Left kidney (tissue), 2 donors: Measurements from ENCODE around the gene SOCS1. TPM values are rescaled to one million over a fixed set of nuclear protein-coding genes. Genes with fewer than 3 reads are reported as not detected.
"Not testable (repeated sequence)": the region's sequence is repeated elsewhere in the genome, so short reads cannot be mapped to it uniquely, and the experiment has no call there.

Experiments used
- DNase-seq: peaks from one replicate; pipeline ENCODE4 v3.0.0-alpha.2; 2013
- polyA plus RNA-seq: library from polyadenylated mRNA; unstranded; fragments of 120-200 nt; gene quantifications from one replicate; pipeline ENCODE4 v1.2.1, GENCODE V29; 2013; ENCODE audit not compliant: insufficient read length

SOCS1 gene
- polyA plus RNA-seq, 1 donor = 4.0 TPM

- not testable (repeated sequence) for DNase-seq
These were observed 33.7 kb upstream of the SOCS1 start for GRCh38 chr16:11289696-11290095.

GRCh38 chr16:11289202-11289601, 33.2 kb upstream of the SOCS1 start:
- DNase-seq = no peak

- no peak for DNase-seq
These were observed 29.8 kb upstream of the SOCS1 start for GRCh38 chr16:11285842-11286241.

- no peak for DNase-seq
These were observed 27.8 kb upstream of the SOCS1 start for GRCh38 chr16:11283820-11284248.

GRCh38 chr16:11280616-11281522, 24.9 kb upstream of the SOCS1 start, which contains the start of gene PRM1:
Gene PRM1 (minus strand): TSS chr16:11281330. CDS start chr16:11281238, 92 bp downstream.
- DNase-seq = no peak

DNA sequence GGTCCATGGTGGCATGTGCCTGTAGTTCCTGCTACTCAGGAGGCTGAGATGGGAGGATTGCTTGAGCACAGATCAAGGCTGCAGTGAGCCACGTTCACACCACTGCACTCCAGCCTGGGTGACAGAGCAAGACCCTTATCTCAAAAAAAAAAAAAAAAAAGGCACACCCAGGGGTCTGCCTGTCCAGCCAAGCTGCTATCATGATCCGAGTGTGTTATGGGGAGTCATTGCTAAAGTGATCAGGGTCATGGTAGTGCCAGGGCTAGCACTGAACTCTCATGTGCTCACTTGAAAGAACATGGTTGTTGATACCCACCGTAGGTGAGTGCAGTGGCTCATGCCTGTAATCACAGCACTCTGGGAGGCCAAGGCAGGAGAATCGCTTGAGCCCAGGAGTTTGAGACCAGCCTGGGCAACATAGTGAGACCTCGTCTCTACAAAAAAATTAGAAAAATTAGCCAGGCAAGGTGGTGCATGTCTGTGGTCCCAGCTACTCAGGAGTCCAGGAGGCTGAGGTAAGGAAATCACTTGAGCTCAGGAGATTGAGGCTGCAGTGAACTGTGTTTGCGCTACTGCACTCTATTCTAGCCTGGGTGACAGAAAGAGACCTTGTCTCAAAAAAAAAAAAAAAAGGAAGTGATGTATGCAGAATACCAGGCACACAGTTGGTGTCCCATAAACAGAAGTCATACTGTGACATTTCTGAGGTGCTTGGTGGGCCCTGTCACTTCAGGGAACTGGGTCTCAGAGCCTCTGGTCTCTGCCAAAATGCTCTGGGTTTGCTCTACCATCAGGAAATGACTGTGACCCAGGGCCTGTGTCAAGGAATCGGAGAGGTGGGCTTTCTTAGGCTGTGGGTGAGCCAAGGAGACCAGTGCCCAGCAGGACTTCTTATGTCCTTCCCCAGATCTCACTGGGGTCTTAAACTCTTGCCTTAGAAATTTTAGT, 23.0 kb upstream of the SOCS1 start:
- no peak for DNase-seq

- DNase-seq = no peak
These were observed 21.8 kb upstream of the SOCS1 start for GRCh38 chr16:11277607-11278337.

DNA sequence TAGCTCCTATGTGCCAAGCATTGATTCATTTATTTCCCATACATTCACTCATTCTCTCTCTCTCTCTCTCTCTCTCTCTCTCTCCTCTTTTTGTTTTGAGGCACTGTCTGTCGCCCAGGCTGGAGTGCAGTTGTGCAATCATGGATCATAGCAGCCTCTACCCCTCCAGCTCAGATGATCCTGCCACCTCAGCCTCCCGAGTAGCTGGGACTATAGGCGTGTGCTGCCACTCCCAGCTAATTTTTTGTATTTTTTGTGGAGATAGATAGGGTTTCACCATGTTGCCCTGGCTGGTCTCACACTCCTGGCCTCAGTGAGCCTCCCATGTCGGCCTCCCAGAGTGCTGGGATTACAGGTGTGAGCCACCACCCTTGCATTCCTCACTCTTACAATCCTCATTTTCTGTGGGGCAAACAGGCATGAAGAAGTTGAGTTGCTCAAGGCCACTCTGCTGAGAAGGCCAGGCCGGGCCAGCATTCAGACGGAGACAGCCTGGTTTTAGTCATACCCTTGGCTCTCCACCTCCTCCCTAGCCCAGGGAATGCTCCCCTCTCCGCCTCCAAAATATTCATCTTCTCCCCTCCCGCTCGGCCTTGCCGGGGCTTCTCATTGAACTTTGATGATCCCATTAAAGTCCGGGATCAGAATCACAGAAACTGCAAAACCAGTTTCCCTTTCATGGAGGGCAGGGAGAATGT, 21.0 kb upstream of the SOCS1 start:
- no peak for DNase-seq

DNA sequence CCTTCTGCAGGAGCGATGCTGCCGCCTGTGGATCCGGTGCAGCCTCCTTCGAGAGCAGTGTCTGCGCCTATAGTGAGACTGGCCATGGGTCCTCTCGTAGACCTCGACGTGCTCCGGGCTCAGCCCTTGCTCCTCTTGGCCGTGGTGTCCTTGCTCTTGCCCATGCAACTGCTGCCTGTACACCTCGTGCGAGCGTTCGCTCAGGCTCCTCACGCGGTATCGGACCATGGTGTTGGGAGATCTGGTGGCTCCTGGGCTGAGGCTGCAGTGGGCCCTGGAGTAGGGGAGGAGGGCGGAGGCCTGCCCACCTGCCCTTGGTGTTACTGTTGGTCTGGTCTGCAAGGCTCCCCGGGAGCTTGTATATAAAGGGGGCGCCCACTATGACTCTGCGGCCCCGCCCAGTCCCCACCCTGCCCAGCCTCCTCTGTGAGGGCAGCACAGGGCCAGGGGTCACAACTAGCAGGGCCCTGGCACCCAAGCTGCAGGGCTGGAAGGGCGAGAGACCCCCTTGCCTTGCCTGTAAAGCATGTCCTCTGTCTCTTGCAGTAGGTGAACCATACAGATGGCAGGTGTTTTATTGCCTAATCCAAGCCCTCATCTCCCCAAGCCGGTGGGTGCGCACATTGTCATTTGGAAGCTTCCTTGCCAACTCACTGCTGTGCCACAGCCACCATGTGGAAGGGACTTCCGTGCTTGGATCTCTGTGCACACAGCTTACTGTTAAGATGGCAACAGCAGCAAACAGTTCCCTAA, 20.3 kb upstream of the SOCS1 start, which contains the start of gene PRM2:
Gene PRM2 (minus strand): TSS at position 338 of the 753 bp plus-strand sequence. CDS start 110 bp downstream, at position 228.
- no peak for DNase-seq

- no peak for DNase-seq
These were observed 19.0 kb upstream of the SOCS1 start for GRCh38 chr16:11274964-11275363.

DNA sequence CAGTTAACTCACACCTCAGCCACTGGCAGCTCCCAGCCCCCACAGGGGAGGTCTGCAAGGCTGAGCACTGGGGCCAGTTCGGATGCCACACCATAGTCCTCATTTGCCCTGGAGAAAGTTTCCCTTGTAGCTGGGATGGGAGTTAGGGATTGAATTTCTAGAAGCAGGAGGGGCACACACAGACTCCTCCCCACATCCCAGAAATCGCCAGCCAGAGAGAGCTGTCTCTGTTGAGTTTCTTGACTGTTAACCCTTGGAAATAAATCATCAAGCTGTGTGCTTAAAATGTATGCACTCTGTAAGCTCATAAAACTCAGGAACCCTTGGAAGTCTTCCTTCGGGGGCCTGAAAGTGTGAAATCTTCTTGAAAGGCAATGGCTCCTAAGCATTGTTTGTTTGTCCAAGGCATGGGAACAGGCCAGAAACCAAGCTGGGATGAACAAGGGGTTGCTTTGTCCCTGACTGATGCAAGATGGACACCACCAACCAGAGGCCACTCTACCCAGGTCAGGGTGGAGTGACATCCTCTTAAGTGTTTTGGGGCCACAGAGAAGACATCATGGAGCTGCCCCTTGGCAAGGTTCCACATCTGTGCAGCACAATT, 17.8 kb upstream of the SOCS1 start:
- peak; percentile 85 for DNase-seq

DNA sequence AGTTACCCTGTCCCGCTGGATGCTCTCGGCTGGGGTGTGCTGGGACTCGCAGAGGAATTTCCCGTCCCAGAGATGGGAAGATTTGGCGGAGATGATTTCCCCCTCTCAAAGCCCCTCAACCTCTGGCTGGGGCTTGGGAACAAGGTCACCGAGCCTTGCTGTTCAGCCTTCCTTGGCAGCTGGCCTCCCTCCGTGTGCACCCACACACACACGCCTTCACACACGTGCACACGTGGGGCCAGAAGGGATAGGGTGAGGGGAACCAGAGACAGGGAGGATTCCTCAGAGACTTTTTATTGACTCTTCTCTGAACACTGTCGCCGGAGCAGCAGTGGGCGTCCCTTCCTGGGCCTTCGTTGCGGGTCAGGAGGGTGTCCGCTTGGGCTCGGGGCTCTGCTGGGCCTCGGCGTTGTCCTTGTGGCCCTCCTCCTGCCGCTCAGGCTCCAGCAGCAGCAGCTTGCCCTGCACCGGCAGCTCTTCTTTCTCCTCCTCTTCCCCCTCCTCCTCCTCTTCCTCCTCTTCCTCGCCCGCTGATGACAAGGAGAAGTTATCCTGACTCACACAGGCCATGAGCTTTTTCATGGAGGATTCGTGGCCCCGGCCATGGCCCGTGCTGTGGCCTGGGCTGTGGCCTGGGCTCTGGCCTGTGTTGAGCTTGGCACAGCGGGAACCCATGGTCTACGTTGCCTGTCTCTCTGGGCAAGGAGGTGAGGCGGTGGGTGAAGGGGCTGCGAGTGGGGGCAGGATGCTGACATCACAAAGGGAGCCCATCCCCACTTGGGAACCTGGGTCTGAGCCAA, 17.1 kb upstream of the SOCS1 start, which contains the start of gene PRM3:
Gene PRM3 (minus strand): TSS at position 709 of the 800 bp plus-strand sequence. CDS start 34 bp downstream, at position 675.
- no peak for DNase-seq

GRCh38 chr16:11272484-11272883, 16.5 kb upstream of the SOCS1 start:
- no peak for DNase-seq

DNA sequence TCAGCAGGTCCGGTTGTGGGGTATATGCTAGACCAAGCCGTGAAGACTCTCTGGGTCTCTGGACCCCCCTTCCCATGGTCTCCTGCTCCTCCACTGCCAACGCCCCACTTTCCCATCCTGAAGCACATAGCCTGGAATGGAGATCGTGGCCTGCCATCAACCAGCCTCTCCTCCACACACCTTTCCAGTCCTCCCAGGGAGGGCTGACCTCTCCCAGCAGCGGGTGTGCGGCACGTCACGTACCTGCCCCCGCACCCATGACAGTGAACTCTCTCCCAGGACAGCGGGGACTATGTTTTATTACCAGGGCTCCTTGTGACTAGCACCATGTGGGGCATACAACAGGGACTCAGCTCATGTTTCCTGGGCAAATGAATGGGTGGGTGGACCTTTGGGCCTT, 15.6 kb upstream of the SOCS1 start:
- DNase-seq = no peak

- DNase-seq = no peak
These were observed 14.7 kb upstream of the SOCS1 start for GRCh38 chr16:11270602-11271162.

DNA sequence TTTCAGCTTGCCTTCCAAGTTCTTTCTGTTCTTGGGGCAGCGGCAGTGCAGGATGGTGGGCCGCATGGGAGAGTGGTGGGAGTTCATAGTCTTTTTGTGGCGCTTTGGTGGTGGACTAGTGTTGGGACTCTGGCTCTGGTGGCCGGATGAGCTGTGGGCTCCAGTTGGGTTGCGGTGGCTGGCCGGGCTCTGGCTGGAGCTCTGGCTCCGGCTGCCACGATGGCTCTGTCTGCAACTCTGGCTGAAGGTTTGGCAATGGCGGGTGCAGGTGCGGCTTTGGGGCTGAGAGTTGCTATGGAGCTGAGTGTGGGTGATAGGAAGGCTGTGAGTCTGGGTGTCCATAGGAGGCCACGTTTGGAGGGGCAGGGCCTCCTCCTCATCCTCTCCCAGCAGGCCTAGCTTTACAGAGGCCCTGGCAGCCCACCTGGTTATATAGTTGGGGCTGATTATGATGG, 12.9 kb upstream of the SOCS1 start, which contains the start of gene TNP2:
Gene TNP2 (minus strand): TSS at position 405 of the 455 bp plus-strand sequence. CDS start 63 bp downstream, at position 342.
- DNase-seq = no peak

DNA sequence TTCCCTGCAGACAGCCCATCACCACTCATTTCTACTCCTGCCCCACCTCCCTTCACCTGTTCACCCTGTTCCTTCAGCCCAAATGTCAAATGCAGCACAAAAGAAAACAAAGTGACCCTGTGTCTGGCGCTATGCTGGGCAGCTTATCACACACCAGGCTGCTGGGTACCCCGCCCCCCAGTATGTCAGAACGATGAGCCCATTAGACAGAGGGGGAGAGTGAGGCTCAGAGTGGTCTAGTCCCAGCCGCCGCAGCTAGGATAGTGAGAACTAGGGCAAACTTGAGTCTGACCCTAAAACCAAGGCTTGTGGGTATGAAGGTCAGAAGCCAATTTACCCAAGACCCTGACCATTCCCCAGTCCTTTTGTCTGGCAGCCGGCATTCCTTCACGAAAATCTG, 9.1 kb upstream of the SOCS1 start:
- no peak for DNase-seq

- no peak for DNase-seq
These were observed 8.3 kb upstream of the SOCS1 start for GRCh38 chr16:11264155-11264832.
